Choroid plexus epithelial cell (primary cell): ENCODE measurements around the gene MIOS.

Experiments used
- DNase-seq: peaks from one replicate; pipeline ENCODE4 v3.0.0-alpha.2; 2010; ENCODE audit warnings: low read depth
- H3K4me3 ChIP-seq: 2 replicates; pipeline ENCODE4 v1.5.1; 2011; ENCODE audit warnings: low read depth, mild to moderate bottlenecking, control low read depth, low read length, moderate library complexity
- TF ChIP-seq, protein P1 (sequence below): conservative IDR thresholded peaks from 2 replicates; pipeline ENCODE4 v1.5.1; 2011; ENCODE audit warnings: low read depth, mild to moderate bottlenecking, control low read depth, inconsistent platforms, low read length, moderate library complexity

The MIOS gene

GRCh38 chr7:7607010-7607409 lies 40.3 kb downstream of the MIOS start:
- DNase-seq = no peak
- no peak overlapping the region for H3K4me3 ChIP-seq
- TF ChIP-seq, protein P1, sequence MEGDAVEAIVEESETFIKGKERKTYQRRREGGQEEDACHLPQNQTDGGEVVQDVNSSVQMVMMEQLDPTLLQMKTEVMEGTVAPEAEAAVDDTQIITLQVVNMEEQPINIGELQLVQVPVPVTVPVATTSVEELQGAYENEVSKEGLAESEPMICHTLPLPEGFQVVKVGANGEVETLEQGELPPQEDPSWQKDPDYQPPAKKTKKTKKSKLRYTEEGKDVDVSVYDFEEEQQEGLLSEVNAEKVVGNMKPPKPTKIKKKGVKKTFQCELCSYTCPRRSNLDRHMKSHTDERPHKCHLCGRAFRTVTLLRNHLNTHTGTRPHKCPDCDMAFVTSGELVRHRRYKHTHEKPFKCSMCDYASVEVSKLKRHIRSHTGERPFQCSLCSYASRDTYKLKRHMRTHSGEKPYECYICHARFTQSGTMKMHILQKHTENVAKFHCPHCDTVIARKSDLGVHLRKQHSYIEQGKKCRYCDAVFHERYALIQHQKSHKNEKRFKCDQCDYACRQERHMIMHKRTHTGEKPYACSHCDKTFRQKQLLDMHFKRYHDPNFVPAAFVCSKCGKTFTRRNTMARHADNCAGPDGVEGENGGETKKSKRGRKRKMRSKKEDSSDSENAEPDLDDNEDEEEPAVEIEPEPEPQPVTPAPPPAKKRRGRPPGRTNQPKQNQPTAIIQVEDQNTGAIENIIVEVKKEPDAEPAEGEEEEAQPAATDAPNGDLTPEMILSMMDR = no peak

GRCh38 chr7:7609330-7609729 lies 42.6 kb downstream of the MIOS start:
- TF ChIP-seq, protein P1 = no peak
- no peak overlapping the region for H3K4me3 ChIP-seq
- no peak for DNase-seq

DNA sequence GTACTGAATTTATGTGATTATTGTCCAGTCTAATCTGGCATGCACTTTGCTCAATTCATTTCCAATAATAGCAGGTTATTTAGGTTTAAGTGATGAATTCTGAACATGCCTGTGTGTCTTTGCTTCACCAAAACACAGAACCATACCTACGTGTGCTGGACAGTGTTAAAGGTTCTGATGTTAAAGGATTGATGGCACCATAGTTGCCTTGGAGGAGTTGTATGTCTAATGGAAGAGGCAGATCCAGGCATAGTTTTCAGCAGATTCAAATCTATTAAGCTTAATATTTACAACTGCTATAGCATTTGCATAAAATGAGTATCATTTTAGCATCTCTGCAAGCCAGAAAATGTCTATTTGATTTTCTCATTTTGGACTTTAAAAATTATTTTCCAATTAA lies 45.8 kb downstream of the MIOS start:
- TF ChIP-seq, protein P1 = no peak
- DNase-seq = no peak
- no peak overlapping the region for H3K4me3 ChIP-seq

GRCh38 chr7:7613210-7613609 lies 46.5 kb downstream of the MIOS start:
- no peak overlapping the region for H3K4me3 ChIP-seq
- TF ChIP-seq, protein P1 = no peak

DNA sequence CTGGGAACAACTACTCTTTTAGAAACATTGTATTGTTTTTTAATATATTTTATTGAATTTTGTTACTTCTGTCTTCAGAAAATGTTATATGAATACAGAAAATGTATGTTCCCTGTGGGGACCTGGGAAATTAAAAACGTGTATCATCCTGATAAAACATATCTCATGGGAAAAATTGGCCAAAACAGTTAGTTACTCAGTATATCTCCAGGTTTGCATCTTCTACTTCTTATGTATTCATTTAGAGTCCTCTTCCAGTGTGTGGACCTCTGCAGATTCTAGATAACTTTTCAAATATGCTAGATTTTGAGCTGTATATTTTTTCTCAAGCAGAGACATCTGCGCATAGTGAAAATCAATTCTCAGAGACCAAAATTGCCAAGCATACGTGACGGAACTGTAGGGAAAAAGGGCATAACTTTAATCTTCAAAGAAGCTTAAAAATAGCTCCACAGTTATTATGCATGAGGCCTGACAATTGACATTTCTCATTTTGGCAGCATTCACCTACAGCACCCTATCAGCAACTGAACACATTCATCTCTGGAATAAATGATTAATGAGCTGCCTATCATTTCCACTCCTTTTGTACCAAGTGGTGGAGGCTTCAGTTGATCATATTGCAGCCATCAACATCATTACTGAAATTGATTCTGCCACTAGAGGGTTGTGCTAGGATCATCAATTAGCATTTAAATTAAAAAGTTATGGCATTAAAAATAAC lies 47.5 kb downstream of the MIOS start:
- no peak for DNase-seq
- TF ChIP-seq, protein P1 = no peak
- no peak overlapping the region for H3K4me3 ChIP-seq

More at GRCh38 chr7:7613210-7613609, 46.5 kb downstream of the MIOS start:
- no peak for DNase-seq

DNA sequence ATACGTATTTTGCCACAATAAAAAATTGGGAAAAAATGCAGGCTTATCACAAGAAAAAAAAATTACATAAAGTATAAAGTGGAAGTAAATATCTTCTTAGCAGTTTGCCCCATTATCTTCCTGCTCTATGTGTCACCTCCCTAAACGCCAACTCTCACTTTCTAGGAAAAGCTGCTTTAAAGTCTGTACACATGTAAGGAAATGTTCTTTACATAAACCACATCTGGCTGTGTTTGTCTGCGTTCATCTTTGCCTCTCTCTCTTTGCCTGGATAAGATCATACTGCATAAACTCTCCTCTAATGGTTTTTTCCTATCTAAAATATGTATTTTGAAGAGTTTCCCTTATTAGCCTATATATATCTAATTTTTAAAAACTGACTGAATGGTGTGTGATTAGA lies 50.9 kb downstream of the MIOS start:
- TF ChIP-seq, protein P1 = no peak
- DNase-seq = no peak
- no peak overlapping the region for H3K4me3 ChIP-seq

DNA sequence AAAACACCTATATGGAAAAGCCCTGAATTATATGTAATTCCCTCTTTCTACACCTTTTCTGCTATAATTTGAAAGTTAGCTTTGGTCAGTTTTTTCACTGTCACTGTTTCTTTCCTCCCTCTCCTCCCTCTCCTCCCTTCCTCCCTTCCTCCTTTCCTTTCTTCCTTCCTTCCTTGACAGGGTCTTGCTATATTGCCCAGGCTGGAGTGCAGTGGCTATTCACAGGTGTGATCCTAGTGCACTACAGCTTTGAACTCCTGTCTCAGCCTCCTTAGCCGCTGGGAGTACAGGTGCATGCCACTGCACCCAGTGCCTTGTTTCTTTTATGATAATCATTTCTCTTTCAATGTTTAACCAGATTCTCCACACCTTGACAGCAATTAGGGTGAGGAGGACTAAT lies 51.7 kb downstream of the MIOS start:
- no peak overlapping the region for H3K4me3 ChIP-seq
- no peak for DNase-seq
- TF ChIP-seq, protein P1 = no peak
